Activated CD4-positive, CD25-positive, alpha-beta regulatory T cell treated with anti-CD3 and anti-CD28 coated beads, Interleukin-2, amount 50 U/mL, for 16 hours (primary cell): ENCODE measurements around the gene ALPG.
"Not testable (repeated sequence)": the region's sequence is repeated elsewhere in the genome, so short reads cannot be mapped to it uniquely, and the experiment has no call there.

Experiments
- DNase-seq: peaks from one replicate; pipeline ENCODE4 v3.0.0-alpha.2; 2020; ENCODE audit warnings: low read depth, low spot score

ALPG gene

DNA sequence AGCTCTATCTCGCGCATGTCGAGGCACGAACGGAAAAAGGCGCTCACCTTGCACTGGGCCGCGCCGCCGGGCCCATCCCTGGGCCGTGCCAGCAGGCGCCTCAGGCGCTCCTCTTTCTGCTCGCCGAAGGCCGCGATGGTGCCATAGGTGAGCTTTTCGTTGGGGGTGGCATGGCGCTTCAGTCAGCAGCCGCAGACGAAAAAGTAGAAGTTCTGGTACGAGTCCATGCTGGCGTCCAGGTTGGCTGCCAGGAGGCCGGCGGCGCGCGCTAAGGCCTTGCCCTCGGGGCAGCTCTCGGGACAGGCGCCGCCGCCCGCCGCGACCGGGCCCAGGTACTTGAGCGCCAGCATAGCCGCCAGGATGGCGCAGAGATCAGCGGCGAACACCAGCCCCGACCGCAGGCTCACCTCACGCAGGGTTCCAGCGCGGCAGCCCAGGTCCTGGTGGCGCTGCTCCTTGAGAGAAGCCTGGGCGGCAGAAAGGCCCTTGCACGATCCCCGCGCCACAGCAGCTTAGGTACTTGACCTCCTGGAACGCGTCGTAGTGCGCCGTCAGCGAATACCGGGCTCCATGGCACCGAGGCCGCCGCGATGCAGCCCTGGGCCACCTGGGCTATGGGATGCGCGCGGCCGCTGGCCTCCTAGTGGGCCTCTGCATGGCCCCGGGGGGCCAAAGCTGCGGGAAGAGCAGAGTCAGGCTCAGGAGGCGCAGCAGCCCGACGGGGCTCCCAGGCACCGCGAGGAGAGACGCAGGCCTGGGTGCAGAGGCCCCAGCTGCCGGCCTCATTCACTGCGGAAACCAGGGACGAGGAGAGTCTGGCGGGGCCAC, 12.8 kb downstream of the ALPG start:
- no peak for DNase-seq

DNA sequence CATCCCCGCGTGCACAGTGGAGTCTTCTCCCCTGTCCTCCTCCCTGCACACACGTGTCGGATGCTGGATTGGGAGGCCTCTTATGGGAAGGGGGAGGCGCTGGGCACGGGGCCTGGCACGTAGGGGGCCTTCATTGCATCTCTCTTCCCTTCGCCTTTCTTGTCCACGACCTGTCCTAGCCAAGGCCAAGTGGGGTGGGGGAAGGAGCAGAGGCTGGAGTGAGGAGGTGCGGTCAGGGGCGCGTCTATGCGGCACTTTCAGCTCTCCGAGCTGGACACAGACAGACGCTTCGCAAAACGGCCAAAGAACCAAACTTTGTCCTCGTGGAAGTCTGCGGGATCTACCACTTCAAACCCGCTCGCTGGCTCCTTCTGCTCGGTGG, 13.4 kb downstream of the ALPG start:
- DNase-seq, result no peak

GRCh38 chr2:232420463-232421188, 14.0 kb downstream of the ALPG start:
- DNase-seq, result no peak

- no peak for DNase-seq
These were observed 14.6 kb downstream of the ALPG start for GRCh38 chr2:232421189-232421785.

DNA sequence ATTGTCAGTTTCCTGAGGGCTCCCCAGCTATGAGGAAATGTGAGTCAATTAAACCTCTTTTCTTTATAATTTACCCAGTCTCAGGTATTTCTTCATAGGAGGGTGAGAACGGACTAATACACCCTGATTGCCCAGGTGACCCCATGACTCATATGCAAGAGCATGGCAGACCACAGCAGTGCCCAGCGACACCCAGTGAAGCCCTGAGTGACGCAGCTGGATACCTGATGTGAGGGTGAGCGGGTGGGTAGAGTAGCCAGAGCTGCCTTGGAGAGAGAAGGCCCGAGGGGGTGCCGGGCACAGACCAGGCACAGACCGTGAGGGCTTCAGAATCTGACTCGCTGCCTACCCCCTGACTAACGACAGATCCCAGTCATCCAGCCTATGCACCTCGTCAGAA, 15.4 kb downstream of the ALPG start:
- no peak for DNase-seq

DNA sequence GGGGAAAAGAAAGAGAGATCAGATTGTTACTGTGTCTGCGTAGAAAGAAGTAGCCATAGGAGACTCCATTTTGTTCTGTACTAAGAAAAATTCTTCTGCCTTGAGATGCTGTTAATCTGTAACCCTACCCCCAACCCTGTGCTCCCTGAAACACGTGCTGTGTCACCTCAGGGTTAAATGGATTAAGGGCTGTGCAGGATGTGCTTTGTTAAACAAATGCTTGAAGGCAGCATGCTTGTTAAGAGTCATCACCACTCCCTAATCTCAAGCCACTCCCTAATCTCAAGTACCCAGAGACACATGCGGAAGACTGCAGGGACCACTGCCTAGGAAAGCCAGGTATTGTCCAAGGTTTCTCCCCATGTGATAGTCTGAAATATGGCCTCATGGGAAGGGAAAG, 16.4 kb downstream of the ALPG start:
- not testable (repeated sequence) for DNase-seq

DNA sequence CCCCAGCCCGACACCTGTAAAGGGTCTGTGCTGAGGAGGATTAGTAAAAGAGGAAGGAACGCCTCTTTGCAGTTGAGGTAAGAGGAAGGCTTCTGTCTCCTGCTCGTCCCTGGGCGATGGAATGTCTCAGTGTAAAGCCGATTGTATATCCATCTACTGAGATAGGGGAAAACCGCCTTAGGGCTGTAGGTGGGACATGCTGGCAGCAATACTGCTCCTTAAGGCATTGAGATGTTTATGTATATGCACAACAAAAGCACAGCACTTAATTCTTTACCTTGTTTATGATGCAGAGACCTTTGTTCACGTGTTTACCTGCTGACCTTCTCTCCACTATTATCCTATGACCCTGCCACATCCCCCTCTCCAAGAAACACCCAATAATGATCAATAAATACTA, 16.8 kb downstream of the ALPG start:
- DNase-seq, result not testable (repeated sequence)

GRCh38 chr2:232431705-232432590, 25.3 kb downstream of the ALPG start:
- DNase-seq, result no peak

DNA sequence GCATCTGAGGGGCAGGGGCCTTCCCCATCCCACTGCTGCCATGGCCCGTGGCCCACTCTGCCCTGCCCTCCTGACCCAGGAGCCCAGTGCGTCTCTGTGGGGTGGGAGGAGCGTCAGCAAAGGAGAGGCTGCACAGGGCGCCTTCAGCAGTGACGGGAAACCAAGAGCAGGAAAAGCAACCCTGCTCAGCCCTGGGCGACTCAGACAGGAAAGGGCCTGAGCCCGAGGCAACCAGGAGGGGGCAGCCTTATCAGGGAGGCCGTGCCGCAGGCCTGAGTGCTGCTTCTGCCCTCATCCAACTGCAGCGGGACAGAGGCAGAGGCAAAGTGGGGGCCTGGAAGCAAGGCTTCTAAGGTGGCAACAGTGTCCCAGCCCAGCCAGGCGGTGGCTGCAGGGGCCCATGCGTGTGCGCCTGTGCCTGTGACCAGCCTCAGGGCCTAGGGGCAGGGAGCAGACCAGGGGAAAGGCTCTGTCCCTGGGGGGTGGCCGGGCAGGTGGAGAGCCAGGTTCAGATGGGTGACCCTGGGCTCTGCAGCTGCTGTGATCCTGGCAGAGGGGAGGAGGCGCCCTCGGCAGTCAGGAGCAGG, 26.0 kb downstream of the ALPG start:
- no peak for DNase-seq

DNA sequence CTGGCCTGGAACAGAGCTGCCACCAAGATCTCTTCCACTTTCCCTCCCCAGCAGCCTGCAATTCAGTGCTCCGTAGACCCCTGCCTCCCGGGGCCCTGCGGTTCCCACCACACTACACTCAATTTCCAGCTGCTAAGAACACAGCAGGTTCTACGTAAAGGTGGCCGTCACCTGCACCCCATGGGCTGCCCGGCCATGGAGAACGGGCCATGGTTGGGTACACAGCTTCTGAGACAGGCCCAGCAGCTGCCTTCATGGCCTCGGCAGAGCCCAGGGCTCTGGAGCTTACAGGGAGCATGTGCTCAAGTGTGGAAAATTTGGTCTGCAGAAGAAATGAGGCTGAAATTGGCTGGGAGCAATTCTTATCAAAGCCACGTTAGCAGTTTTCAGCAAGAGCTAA, 27.0 kb downstream of the ALPG start:
- not testable (repeated sequence) for DNase-seq

- no peak for DNase-seq
These were observed 27.4 kb downstream of the ALPG start for GRCh38 chr2:232434091-232434490.

DNA sequence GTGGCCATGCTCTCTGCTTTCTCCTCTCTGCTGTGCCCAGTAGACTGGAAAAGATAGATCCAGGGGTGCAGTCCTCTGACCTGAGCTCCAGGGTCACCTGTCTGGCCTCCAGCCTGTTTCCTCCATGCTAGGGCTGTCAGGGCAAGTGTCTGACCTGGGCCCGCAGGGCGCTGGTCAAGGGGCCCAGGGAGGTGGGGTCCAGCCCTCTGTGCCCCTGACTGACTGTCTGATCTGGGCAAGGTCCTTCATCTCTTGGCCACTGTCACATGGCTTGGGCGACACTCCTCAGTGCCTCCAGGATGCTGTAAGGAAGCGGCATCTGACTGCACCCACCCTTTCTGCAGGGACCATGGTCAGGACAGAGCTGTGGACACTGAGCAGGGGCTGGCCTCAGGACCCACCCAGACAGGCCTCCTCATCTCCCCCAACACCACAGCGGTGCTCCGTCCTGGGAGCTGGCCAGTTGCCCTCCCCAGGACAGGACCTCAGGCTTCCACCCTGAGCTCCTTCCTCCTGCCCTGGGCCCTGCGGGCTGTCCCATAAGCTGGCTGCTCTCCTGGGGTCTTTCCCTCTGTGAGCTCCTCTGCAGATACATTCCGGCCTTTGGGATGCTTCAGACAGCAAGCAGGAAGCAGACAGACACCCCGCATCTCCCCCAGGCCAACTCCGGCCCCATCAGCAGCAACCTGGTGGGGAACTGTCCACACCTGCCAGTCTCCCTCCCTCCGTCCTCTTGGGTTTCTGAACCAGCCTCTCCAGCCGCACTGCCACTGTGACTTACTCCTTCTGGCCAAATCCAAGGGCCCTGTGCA, 28.1 kb downstream of the ALPG start:
- no peak for DNase-seq

DNA sequence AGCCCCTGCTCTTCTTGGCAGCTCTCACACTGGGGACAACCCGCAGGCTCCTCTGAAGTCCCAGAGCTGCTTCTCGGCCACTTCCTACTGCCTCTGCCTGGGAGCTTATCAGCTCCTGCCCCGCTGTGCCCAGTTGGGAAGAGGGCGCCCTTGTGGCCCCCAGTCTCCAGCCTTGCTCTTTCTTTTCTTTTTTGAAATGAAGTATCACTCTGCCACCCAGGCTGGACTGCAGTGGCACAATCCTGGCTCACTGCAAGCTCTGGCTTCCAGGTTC, 28.7 kb downstream of the ALPG start:
- DNase-seq, result no peak

DNA sequence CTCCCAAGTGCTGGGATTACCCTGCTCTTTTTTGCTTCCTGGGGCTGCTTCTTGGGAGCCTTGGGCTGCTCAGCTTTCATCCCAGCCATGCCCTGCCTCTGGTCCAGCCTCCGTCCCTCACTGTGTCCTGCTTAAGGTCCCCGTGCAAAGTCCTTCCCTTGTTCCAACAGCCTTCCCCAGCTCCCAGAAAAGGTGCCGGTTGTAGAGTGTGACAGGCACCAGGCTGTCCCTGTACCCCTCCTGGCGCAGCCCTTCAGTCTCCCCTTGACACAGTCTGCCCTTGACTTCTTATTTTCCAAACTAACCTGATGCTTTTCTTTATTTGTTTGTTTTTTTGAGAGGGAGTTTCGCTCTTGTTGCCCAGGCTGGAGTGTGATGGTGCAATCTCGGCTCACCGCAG, 29.2 kb downstream of the ALPG start:
- DNase-seq, result no peak

- no peak for DNase-seq
These were observed 29.9 kb downstream of the ALPG start for GRCh38 chr2:232436381-232437194.

GRCh38 chr2:232437195-232437571, 30.5 kb downstream of the ALPG start:
- no peak for DNase-seq

GRCh38 chr2:232438091-232438490, 31.4 kb downstream of the ALPG start:
- DNase-seq, result no peak

GRCh38 chr2:232438951-232439757, 32.5 kb downstream of the ALPG start:
- no peak for DNase-seq

DNA sequence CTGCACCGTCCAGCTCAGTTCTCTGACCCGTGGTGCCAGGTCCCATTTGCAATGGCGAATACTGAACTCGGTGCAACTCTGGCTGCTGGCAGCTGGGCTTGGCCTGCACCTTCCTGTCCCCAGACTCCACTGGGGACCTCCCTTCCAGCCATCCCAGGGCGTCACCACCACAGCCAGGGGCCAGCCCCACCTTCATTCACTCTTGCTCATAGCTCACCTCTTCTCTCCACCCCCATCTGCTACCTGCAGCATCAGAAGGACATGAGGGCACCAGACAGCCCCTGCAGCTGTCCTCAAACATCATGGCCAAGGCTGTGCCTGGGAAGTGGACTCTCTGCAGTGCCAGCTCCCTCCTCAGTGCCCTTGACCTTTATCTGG, 33.1 kb downstream of the ALPG start:
- no peak for DNase-seq
